ENCODE data around the gene GALNT18. TPM values are rescaled to one million over a fixed set of nuclear protein-coding genes. Genes with fewer than 3 reads are reported as not detected.

Gene GALNT18
- total and polyA plus RNA-seq, 2 experiments from 2014 or later: 4.3 to 10.8 TPM

GRCh38 chr11:11260903-11261302 lies 360.9 kb downstream of the GALNT18 start (continued):
- TF ChIP-seq, protein P1, sequence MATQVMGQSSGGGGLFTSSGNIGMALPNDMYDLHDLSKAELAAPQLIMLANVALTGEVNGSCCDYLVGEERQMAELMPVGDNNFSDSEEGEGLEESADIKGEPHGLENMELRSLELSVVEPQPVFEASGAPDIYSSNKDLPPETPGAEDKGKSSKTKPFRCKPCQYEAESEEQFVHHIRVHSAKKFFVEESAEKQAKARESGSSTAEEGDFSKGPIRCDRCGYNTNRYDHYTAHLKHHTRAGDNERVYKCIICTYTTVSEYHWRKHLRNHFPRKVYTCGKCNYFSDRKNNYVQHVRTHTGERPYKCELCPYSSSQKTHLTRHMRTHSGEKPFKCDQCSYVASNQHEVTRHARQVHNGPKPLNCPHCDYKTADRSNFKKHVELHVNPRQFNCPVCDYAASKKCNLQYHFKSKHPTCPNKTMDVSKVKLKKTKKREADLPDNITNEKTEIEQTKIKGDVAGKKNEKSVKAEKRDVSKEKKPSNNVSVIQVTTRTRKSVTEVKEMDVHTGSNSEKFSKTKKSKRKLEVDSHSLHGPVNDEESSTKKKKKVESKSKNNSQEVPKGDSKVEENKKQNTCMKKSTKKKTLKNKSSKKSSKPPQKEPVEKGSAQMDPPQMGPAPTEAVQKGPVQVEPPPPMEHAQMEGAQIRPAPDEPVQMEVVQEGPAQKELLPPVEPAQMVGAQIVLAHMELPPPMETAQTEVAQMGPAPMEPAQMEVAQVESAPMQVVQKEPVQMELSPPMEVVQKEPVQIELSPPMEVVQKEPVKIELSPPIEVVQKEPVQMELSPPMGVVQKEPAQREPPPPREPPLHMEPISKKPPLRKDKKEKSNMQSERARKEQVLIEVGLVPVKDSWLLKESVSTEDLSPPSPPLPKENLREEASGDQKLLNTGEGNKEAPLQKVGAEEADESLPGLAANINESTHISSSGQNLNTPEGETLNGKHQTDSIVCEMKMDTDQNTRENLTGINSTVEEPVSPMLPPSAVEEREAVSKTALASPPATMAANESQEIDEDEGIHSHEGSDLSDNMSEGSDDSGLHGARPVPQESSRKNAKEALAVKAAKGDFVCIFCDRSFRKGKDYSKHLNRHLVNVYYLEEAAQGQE (IDR thresholded peaks at IDR 0.05; ENCODE audit: unreplicated experiment): no peak

- Mint-ChIP-seq H3K4me3 (no peak overlapping the region), H3K27me3 (ENCODE audit: insufficient read depth, low read depth, poor library complexity) (no peaks in the 10 kb centered on the region), H3K27ac (no peak overlapping the region), H3K36me3 (ENCODE audit: low read depth) (no peaks in the 10 kb centered on the region), H3K4me1 (peaks cover 11% of the 10 kb centered on the region; the same call in 2 of the 3 replicates), H3K9me3 (no peaks in the 10 kb centered on the region)
- no peaks in the 10 kb centered on the region for H3K36me3 ChIP-seq (ENCODE audit: insufficient read depth)
- no peak overlapping the region for H3K4me2 ChIP-seq
- H3K27me3 ChIP-seq (ENCODE audit: insufficient read depth): no peaks in the 10 kb centered on the region
- no peaks in the 10 kb centered on the region for H3K4me1 ChIP-seq (ENCODE audit: insufficient read depth)
- ATAC-seq (no peak; the same call in 2 of the 3 replicates), DNase-seq (ENCODE audit: low spot score) (no peak)
- no peak overlapping the region for H3K27ac ChIP-seq (ENCODE audit: low read depth)
- H3K79me2 ChIP-seq (replicated peaks; ENCODE audit: insufficient read depth): no peaks in the 10 kb centered on the region
- no peak for TF ChIP-seq CTCF (conservative IDR thresholded peaks at IDR 0.05; ENCODE audit: low read depth in 2 of 2)
- H3F3A ChIP-seq (replicated peaks; ENCODE audit: low read depth): no peaks in the 10 kb centered on the region
- H3K9me2 ChIP-seq (ENCODE audit: insufficient read depth): no peaks in the 10 kb centered on the region
- no peaks in the 10 kb centered on the region for H4K20me1 ChIP-seq (replicated peaks; ENCODE audit: insufficient read depth)
- H3K4me3 ChIP-seq: no peak overlapping the region
- H2AFZ ChIP-seq: no peak overlapping the region
Measured at GRCh38 chr11:11253995-11254394, 367.8 kb downstream of the GALNT18 start.

DNA sequence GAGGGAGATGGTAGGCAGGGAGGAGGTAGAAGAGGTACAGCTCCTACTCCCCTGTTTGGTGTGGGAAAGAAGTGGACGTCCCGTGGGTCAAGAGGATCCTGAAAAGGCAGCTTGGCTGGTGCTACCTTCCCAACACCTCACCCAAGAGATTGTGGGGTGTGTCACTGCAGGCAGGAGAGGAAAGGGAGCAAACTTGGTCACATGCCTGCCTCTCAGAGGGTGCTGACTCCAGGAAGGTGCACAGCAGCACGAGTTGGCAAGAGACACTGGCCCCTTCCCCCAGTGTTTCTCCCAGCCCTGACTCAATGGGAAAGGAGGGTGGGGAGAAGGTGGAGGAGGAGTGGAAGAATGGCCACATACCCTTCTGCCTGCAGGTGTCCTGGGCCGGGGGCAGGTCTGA lies 368.3 kb downstream of the GALNT18 start:
- Histone ChIP-seq H3K4me1 (ENCODE audit: insufficient read depth) (no peaks in the 10 kb centered on the region), H3K79me2 (replicated peaks; ENCODE audit: insufficient read depth) (no peaks in the 10 kb centered on the region), H3F3A (replicated peaks; ENCODE audit: low read depth) (no peaks in the 10 kb centered on the region), H3K4me2 (no peak overlapping the region), H4K20me1 (replicated peaks; ENCODE audit: insufficient read depth) (no peaks in the 10 kb centered on the region), H2AFZ (no peak overlapping the region), H3K36me3 (ENCODE audit: insufficient read depth) (no peaks in the 10 kb centered on the region), H3K4me3 (no peak overlapping the region), H3K27me3 (ENCODE audit: insufficient read depth) (no peaks in the 10 kb centered on the region), H3K27ac (ENCODE audit: low read depth) (no peak overlapping the region), H3K9me2 (ENCODE audit: insufficient read depth) (no peaks in the 10 kb centered on the region)
- Mint-ChIP-seq H3K4me1 (peaks cover 11% of the 10 kb centered on the region; the same call in 2 of the 3 replicates), H3K27ac (no peak overlapping the region), H3K36me3 (ENCODE audit: low read depth) (no peaks in the 10 kb centered on the region), H3K27me3 (ENCODE audit: insufficient read depth, low read depth, poor library complexity) (no peaks in the 10 kb centered on the region), H3K4me3 (no peak overlapping the region), H3K9me3 (no peaks in the 10 kb centered on the region)
- DNase-seq (ENCODE audit: low spot score): no peak
- peak; percentile 70 for ATAC-seq
- TF ChIP-seq NANOG (IDR thresholded peaks at IDR 0.05; ENCODE audit: borderline replicate concordance) (no peak), POLR2AphosphoS5 (IDR thresholded peaks at IDR 0.05; ENCODE audit: low read depth) (no peak), EZH2 (IDR thresholded peaks at IDR 0.05; ENCODE audit: low read depth, unreplicated experiment) (no peak), ZNF331 (CRISPR knock-in tag; IDR thresholded peaks at IDR 0.05; ENCODE audit: low read depth) (no peak), EZH2phosphoT487 (IDR thresholded peaks at IDR 0.05; ENCODE audit: unreplicated experiment) (no peak), ETS1 (IDR thresholded peaks at IDR 0.05) (no peak)
